Measurements from ENCODE around the gene SNAP91.
"Not testable (repeated sequence)": the region's sequence is repeated elsewhere in the genome, so short reads cannot be mapped to it uniquely, and the experiment has no call there.

The SNAP91 gene

DNA sequence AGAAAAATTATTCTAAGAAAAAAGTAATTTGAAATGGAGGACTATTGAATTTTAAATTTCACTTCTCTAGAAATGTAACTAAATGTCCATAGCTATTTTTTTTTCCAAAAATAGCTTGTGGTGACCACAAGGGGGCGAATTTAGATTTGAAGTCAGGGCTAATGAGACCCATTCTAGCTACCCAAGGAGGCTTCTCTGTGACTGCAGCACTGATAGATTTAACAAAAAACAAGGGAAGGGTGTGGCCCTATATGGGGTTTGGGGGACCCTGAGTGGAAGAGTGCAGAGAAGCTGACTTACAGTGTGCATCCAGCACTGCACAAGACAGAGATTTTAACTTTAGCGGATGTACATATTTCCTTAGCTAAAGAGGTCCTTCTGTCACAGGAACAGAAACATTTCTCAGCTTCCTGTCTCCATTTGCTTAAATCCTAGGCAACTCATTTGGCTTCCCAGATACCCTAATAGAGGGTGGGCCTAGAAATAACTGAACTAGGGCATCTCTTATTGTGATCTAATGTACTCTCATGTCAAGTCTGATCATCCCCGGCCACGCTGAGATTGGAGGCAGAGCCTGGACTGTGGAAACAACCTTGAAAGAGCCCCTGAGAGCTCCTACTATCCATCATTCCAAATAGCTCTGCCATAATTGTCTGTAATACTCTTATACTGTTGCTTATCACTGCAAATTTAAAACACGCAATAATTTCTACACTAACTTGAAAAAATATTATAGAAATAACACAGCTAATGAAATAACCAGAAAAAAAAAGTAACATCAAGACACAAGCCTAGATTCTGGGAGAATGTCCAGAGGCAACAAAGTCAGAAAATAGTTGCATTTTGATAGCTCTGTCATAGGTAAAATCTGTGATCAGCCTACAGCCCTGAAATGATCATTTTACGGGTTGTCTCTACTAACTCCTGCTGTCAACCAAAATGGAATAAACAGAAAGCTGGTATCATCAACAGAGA lies 93.6 kb downstream of the SNAP91 start:
- peak; percentile 17 for DNase-seq

GRCh38 chr6:83613378-83613777 lies 95.5 kb downstream of the SNAP91 start:
- DNase-seq, result no peak

DNA sequence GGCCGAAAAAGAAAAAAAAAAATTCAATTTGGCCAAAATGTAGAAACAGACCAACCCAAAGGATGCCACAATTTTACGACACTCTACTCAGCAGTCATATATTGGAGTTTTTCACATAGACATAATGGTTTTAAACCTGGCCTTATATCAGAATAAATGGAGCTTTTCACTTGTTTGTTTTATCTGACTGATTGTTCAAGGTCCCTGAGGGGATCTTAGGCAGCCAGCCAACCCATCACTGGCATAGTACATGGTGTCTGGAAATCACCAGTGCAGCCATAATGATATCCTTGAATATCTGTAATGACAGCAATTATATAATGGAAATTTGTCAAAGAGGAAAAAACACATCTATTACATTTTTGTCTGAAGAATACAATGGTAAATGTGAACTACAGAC lies 99.7 kb downstream of the SNAP91 start:
- no peak for DNase-seq

DNA sequence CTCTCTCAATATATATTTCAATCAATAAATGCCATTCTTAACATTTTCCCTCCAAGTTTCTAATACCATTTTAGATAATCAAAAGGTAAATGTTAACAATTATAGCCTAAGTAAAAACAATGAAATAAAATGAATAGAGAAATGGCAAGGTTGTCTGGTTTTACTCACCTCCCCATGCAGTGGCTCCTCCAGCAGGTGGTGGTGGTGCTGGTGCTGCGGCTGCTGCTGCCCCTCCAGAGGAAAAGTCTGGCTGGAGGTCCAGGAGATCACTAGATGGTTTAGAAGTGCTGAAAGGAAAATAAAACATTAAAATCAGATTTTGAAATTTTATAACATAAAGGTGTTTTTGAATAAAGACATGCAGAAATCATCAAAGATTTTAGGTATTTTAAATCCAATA lies 103.4 kb downstream of the SNAP91 start:
- DNase-seq, result no peak

GRCh38 chr6:83603551-83603950 lies 105.3 kb downstream of the SNAP91 start:
- DNase-seq, result no peak

DNA sequence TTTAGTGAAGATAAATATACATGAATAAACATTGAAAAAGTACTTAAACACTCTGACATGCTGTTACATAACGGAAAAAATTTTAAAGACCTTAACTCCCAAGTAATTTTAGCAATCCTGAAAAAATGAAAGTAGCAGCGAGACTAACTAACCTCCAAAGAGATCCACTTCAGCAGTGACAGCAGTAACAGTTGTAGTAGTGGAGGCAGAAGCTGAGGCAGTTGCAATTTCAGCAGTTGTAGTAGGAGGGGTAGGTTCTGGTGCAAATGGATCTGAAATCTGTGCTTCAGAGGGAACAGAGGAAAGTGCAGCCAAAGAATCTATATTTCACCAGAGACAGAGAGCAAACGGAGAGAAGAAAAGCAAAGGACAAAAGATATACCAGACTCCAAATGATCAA lies 107.8 kb downstream of the SNAP91 start:
- no peak for DNase-seq

GRCh38 chr6:83600459-83600858 lies 108.4 kb downstream of the SNAP91 start:
- DNase-seq, result no peak

- DNase-seq, result no peak
These were observed 111.4 kb downstream of the SNAP91 start for GRCh38 chr6:83597511-83597910.

- no peak for DNase-seq
These were observed 111.8 kb downstream of the SNAP91 start for GRCh38 chr6:83597051-83597450.

GRCh38 chr6:83594941-83595340 lies 114.0 kb downstream of the SNAP91 start:
- DNase-seq, result no peak

GRCh38 chr6:83593395-83593785 lies 115.5 kb downstream of the SNAP91 start:
- no peak for DNase-seq

- DNase-seq, result peak; percentile 38
These were observed 116.0 kb downstream of the SNAP91 start for GRCh38 chr6:83592770-83593394.

GRCh38 chr6:83590416-83590815 lies 118.5 kb downstream of the SNAP91 start:
- no peak for DNase-seq

- DNase-seq, result no peak
These were observed 119.8 kb downstream of the SNAP91 start for GRCh38 chr6:83589076-83589475.

- no peak for DNase-seq
These were observed 130.8 kb downstream of the SNAP91 start for GRCh38 chr6:83578057-83578456.

GRCh38 chr6:83574783-83575182 lies 134.1 kb downstream of the SNAP91 start:
- DNase-seq, result no peak

- not testable (repeated sequence) for DNase-seq
These were observed 137.2 kb downstream of the SNAP91 start for GRCh38 chr6:83571663-83572185.

- DNase-seq, result no peak
These were observed 149.9 kb downstream of the SNAP91 start for GRCh38 chr6:83558975-83559374.

DNA sequence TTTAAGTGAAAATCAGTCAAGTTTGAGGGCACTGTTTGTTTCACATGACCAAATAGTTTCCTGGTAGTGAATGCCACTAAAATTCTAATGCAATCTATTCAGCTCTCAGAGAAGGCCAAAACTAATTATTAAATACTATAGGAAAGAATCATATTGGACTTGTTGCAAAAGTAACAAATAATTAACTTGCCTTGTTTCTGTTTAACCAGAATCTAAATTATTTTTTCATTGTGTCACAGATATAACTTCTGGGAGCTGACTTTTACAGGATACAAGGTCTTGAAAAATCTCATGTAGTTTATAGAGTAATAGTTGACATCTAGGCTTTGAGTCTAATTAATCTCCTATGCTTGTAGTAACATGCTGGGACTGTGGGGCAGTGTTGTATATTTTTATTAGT lies 152.0 kb downstream of the SNAP91 start:
- no peak for DNase-seq

GRCh38 chr6:83551748-83552147 lies 157.2 kb downstream of the SNAP91 start:
- not testable (repeated sequence) for DNase-seq

GRCh38 chr6:83550482-83550881 lies 158.4 kb downstream of the SNAP91 start:
- DNase-seq, result not testable (repeated sequence)

DNA sequence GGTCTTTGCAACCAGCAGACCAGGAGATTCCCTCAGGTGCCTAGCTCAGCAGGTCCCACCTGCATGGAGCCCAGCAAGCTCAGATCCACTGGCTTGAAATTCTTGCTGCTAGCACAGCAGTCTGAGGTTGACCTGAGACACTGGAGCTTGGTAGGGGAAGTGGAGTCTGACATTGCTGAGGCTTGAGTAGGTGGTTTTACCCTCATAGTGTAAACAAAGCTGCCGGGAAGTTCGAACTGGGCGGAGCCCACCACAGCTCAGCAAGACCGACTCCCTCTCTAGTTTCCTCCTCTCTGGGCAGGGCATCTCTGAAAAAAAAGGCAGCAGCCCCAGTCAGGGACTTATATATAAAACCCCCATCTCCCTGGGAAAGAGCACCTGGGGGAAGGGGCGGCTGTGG lies 162.3 kb downstream of the SNAP91 start:
- DNase-seq, result no peak

DNA sequence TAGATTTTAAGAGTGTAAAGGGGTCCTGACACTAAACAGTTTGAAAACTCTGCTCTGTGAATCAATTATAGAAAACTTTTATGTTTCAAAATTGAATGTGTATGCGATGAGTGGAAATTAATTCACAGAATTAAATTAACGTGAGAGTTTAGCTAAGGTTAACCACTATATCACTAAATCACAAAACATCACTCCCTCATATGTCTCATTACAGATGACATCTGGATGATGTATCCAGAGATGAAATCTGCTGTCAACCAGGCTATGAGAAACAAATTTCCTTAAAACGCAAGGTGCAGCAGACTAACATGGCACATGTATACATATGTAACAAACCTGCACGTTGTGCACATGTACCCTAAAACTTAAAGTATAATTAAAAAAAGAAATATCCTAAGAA lies 169.2 kb downstream of the SNAP91 start:
- no peak for DNase-seq

Measured in RPMI8226 (cell line).